HL-60/S4 treated with phorbol 12-myristate 13-acetate at 8.2 ng/mL for 4 days and 3 days (cell line): Measurements from ENCODE around the gene ARL9.
"Not testable (repeated sequence)": the region's sequence is repeated elsewhere in the genome, so short reads cannot be mapped to it uniquely, and the experiment has no call there.

Experiments used
- in situ Hi-C: fragments of 300-500 bp; cut with MboI; formaldehyde crosslinking; loops from 2 replicates; pipeline ENCODE4 v1.15.0; 2022; ENCODE audit warnings: low sequenced_read_pairs

Gene ARL9, protein sequence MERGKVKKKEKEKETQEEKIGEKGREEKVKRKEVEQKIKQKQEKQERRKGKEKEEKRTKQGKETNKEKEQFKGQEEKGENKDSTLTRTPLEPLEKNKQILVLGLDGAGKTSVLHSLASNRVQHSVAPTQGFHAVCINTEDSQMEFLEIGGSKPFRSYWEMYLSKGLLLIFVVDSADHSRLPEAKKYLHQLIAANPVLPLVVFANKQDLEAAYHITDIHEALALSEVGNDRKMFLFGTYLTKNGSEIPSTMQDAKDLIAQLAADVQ

GRCh38 chr4:56505269-56506130 lies at the start of gene ARL9:
Gene ARL9 (plus strand): TSS chr4:56505791. CDS start chr4:56505863, 72 bp downstream.
- in situ Hi-C loops = no loop called here

GRCh38 chr4:56460085-56460484 lies 45.5 kb upstream of the ARL9 start:
- in situ Hi-C loops = no loop called here

- in situ Hi-C loops = no loop called here
Measured at GRCh38 chr4:56462157-56462556, 43.4 kb upstream of the ARL9 start.

DNA sequence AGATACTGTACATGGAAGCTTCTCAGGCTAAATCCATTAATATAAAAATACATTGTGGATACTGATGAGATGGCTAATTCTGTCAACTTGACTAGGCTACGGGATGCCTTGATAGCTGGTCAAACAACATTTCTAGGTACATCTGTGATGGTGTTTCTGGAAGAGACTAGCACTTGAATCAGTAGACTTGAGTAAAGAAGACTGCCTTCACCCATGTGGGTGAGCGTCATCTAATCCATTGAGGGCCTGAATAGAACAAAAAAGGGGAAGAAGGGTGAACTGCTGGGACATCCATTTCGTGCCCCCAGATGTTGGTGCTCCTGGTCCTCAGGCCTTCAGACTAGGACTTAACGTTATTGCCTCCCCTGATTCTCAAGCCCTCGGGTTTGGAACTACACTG lies 41.9 kb upstream of the ARL9 start:
- in situ Hi-C loops = no loop called here

- in situ Hi-C loops = no loop called here
Measured at GRCh38 chr4:56464581-56464980, 41.0 kb upstream of the ARL9 start.

- in situ Hi-C loops = no loop called here
Measured at GRCh38 chr4:56465599-56466295, 39.8 kb upstream of the ARL9 start.

GRCh38 chr4:56466296-56466761 lies 39.3 kb upstream of the ARL9 start:
- in situ Hi-C loops = not testable (repeated sequence)

GRCh38 chr4:56466910-56467283 lies 38.7 kb upstream of the ARL9 start:
- in situ Hi-C loops = no loop called here

DNA sequence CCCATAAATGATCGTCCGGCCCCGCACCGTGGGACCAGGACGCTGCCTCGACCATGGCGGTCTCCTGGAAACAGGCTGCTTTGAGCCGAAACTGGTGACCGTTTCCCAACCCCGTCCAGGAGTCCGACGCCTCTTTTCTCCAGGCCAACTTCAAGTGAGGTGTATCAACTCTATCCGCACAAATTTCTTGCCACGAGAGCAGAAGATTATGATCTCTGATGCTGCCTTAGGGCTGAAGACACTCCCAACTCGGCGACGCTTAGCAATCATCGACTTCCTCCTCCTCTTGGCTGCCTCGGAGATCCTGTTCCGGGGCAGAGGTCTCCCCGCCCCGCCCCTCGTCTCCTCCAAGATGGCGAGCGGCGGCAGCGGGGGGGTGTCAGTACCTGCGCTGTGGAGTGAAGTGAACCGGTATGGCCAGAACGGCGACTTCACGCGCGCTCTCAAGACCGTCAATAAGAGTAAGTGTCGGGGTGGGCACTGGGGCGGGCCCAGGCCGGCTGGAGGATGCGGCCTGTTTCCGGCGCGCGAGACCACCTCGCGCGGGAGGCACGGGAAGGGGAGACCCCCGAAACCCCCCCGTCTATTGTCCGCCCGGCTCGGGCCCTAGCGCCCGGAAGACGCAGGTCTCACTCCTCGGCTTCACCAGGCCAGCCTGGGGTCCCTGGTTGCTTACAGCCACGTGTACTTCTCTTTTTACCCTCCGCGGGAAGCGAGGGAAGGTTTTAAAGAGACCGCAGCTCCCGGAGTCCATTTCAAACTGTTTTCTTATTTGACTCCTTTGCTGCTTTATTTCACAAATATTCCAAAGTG lies 38.1 kb upstream of the ARL9 start, which contains the start of gene SRP72:
TSS of gene SRP72 (plus strand) at position 334 of the 813 bp plus-strand sequence. CDS start at position 353, 19 bp downstream.
- in situ Hi-C loops = no loop called here

GRCh38 chr4:56468097-56468422 lies 37.5 kb upstream of the ARL9 start:
- in situ Hi-C loops = no loop called here

- in situ Hi-C loops = no loop called here
Measured at GRCh38 chr4:56469489-56470210, 35.9 kb upstream of the ARL9 start.

GRCh38 chr4:56475917-56476316 lies 29.7 kb upstream of the ARL9 start:
- in situ Hi-C loops = no loop called here

DNA sequence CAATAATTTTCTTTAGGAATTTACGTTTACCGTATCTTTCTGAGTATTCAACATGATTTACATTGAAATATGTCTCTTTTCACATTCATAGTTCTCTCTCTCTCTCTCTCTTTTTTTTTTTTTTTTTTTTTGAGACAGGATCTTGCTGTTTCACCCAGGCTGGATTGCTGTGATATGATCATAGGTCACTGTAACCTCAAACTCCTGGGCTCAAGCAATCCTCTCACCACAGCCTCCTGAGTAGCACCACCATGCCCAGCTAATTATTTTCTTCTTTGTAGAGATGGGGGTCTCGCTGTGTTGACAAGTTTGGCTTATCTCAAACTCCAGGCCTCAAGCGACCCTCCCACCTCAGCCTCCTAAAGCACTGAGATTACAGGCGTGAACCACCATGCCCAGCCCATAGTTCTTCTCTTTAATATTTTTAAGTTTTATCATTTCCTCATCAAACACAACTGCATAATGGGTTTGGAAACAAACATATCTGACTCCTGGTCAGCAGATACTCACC lies 28.3 kb upstream of the ARL9 start:
- in situ Hi-C loops = no loop called here

- in situ Hi-C loops = no loop called here
Measured at GRCh38 chr4:56480691-56481090, 24.9 kb upstream of the ARL9 start.

DNA sequence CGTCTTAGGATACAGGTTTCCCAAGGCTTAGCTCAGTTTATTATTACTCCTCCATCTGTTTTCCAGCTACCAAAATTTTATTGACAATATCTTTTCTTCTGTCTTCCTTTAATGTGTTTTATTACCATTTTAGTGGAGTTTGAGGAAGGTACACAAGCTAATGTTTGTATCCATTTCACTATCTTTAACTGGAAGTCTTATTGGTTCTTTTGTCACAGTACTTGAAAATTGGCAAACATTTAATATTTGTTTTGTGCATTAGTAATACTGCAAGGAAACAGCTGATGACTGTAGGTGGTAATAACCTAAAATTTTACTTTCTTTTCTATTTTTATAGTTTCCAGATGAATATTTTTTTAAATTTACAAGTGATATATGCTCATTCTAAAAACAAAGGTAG lies 9.3 kb upstream of the ARL9 start:
- in situ Hi-C loops = no loop called here

DNA sequence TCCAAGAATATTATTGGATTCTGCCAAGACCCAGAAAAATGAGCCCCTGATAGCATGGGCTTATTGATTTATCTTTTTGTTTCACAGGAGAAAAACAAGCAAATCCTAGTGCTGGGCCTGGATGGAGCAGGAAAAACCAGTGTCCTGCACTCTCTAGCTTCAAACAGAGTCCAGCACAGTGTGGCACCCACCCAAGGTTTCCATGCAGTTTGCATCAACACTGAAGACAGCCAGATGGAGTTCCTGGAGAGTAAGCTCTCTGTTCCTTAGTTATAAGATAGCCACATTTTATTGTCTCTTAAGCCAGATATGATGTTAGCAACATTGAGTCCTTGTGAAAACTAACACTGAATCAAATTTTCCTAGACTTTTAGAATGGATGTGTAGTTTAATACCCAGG lies 5.5 kb downstream of the ARL9 start:
- in situ Hi-C loops = no loop called here

DNA sequence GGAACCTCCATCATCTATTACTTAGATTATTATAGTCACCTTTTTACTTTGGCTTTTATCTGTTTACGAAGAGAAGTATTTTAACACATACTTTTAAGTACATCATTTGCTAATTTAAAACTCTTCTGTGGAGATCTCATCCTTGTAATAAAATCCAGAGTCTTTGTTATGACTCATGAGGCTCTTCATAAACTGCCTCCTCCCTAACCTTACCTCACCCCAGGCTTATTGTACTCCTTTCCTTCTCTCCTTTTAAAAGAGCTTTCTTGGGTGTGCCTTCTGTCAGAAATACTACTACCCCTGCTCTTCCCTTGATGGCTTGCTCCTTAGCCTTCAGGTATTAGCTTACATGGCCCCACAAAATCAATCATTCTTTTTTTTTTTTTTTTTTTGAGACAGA lies 6.6 kb downstream of the ARL9 start:
- in situ Hi-C loops = no loop called here

DNA sequence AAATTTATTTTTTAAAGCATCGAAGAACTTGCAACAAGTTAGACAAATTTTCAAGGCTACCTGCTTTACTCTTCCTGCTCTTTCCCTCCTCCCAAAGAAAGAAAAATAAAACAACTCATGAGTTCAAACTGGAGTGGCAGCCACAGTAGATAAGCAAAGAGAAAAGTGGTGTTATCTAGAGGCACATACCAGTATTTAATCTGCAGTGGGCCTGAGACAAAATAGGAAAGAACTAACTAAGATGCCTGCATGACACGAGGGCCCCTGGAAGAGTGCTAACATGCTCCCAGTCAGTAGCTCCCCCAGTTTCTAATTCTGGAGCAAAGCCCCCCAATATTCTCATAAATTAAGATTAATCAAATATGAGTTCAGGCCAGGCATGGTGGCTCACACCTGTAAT lies 7.9 kb downstream of the ARL9 start:
- in situ Hi-C loops = no loop called here

- in situ Hi-C loops = no loop called here
Measured at GRCh38 chr4:56530269-56531148, 24.9 kb downstream of the ARL9 start.
